ENCODE results near the gene MDFIC. TPM values are rescaled to one million over a fixed set of nuclear protein-coding genes. Genes with fewer than 3 reads are reported as not detected.

Gene MDFIC
- total RNA-seq, 1 donor from 2014 or later = 7.1 TPM

GRCh38 chr7:115037128-115037802, 115.4 kb downstream of the MDFIC start:
- no peaks in the 10 kb centered on the region for H3K36me3 ChIP-seq
- H3K27me3 ChIP-seq = no peaks in the 10 kb centered on the region
- H3K79me2 ChIP-seq (ENCODE audit: low read depth) = no peaks in the 10 kb centered on the region
- H3K4me3 ChIP-seq = no peak overlapping the region
- H3K9me3 ChIP-seq (ENCODE audit: low read depth) = no peaks in the 10 kb centered on the region
- H3K36me3 Mint-ChIP-seq = no peaks in the 10 kb centered on the region
- H3K9me3 Mint-ChIP-seq = no peaks in the 10 kb centered on the region
- no peak overlapping the region for H3K27ac Mint-ChIP-seq
- no peak overlapping the region for H3K4me2 ChIP-seq
- H3K27me3 Mint-ChIP-seq (ENCODE audit: insufficient read depth, low read depth) = no peaks in the 10 kb centered on the region
- no peak overlapping the region for H3K9ac ChIP-seq
- no peak overlapping the region for H3K4me3 Mint-ChIP-seq
- H3K4me1 Mint-ChIP-seq = peaks cover 14% of the 10 kb centered on the region
- H2AFZ ChIP-seq (replicated peaks) = no peak overlapping the region
- peaks cover 6% of the 10 kb centered on the region for H3K4me1 ChIP-seq
- no peaks in the 10 kb centered on the region for H3F3A ChIP-seq (ENCODE audit: low read depth)
- TF ChIP-seq EZH2phosphoT487 (IDR thresholded peaks at IDR 0.05) = no peak
- H4K20me1 ChIP-seq (ENCODE audit: low read depth) = no peaks in the 10 kb centered on the region
- DNase-seq (ENCODE audit: low spot score) = no peak
- H3K27ac ChIP-seq = no peak overlapping the region

- TF ChIP-seq EZH2phosphoT487 (IDR thresholded peaks at IDR 0.05) = no peak
- TF ChIP-seq EZH2 (IDR thresholded peaks at IDR 0.05) = no peak
- TF ChIP-seq CTCF (IDR thresholded peaks at IDR 0.05) = no peak
- H2AFZ ChIP-seq (replicated peaks) = no peak overlapping the region
- no peak overlapping the region for H3K4me3 ChIP-seq
- no peaks in the 10 kb centered on the region for H3K36me3 Mint-ChIP-seq
- H3K27me3 ChIP-seq = no peaks in the 10 kb centered on the region
- no peak overlapping the region for H3K27ac Mint-ChIP-seq
- no peak overlapping the region for H3K4me2 ChIP-seq
- peaks cover 11% of the 10 kb centered on the region for H3K4me1 Mint-ChIP-seq
- no peaks in the 10 kb centered on the region for H3F3A ChIP-seq (ENCODE audit: low read depth)
- H3K4me1 ChIP-seq = peaks cover 4% of the 10 kb centered on the region
- H4K20me1 ChIP-seq (ENCODE audit: low read depth) = no peaks in the 10 kb centered on the region
- no peaks in the 10 kb centered on the region for H3K27me3 Mint-ChIP-seq (ENCODE audit: insufficient read depth, low read depth)
- no peaks in the 10 kb centered on the region for H3K36me3 ChIP-seq
- H3K9me3 ChIP-seq (ENCODE audit: low read depth) = no peaks in the 10 kb centered on the region
- H3K79me2 ChIP-seq (ENCODE audit: low read depth) = no peaks in the 10 kb centered on the region
- H3K9me3 Mint-ChIP-seq = no peaks in the 10 kb centered on the region
- H3K9ac ChIP-seq = no peak overlapping the region
- H3K4me3 Mint-ChIP-seq = no peak overlapping the region
- DNase-seq (ENCODE audit: low spot score) = no peak
- no peak overlapping the region for H3K27ac ChIP-seq
These were observed 116.3 kb downstream of the MDFIC start for GRCh38 chr7:115038158-115038557.

GRCh38 chr7:115040057-115040456, 118.2 kb downstream of the MDFIC start:
- no peak overlapping the region for H3K4me3 ChIP-seq
- H3K36me3 ChIP-seq = no peaks in the 10 kb centered on the region
- no peaks in the 10 kb centered on the region for H3K4me1 ChIP-seq
- TF ChIP-seq CTCF (IDR thresholded peaks at IDR 0.05) (no peak), EZH2 (IDR thresholded peaks at IDR 0.05) (no peak), EZH2phosphoT487 (IDR thresholded peaks at IDR 0.05) (no peak)
- no peak overlapping the region for H3K9ac ChIP-seq
- no peak overlapping the region for H3K4me3 Mint-ChIP-seq
- no peaks in the 10 kb centered on the region for H3K79me2 ChIP-seq (ENCODE audit: low read depth)
- H3K36me3 Mint-ChIP-seq = no peaks in the 10 kb centered on the region
- no peak overlapping the region for H3K27ac Mint-ChIP-seq
- no peaks in the 10 kb centered on the region for H3K27me3 ChIP-seq
- H3K9me3 ChIP-seq (ENCODE audit: low read depth) = no peaks in the 10 kb centered on the region
- no peak for DNase-seq (ENCODE audit: low spot score)
- H4K20me1 ChIP-seq (ENCODE audit: low read depth) = no peaks in the 10 kb centered on the region
- no peaks in the 10 kb centered on the region for H3F3A ChIP-seq (ENCODE audit: low read depth)
- H2AFZ ChIP-seq (replicated peaks) = no peak overlapping the region
- H3K4me2 ChIP-seq = no peak overlapping the region
- H3K9me3 Mint-ChIP-seq = no peaks in the 10 kb centered on the region
- H3K27me3 Mint-ChIP-seq (ENCODE audit: insufficient read depth, low read depth) = no peaks in the 10 kb centered on the region
- H3K4me1 Mint-ChIP-seq = no peaks in the 10 kb centered on the region
- no peak overlapping the region for H3K27ac ChIP-seq

- H4K20me1 ChIP-seq (ENCODE audit: low read depth) = no peaks in the 10 kb centered on the region
- no peak overlapping the region for H3K4me3 Mint-ChIP-seq
These were observed 118.6 kb downstream of the MDFIC start for GRCh38 chr7:115040495-115040894.

More at GRCh38 chr7:115040495-115040894, 118.6 kb downstream of the MDFIC start:
- Histone ChIP-seq H3K27me3 (no peaks in the 10 kb centered on the region), H3K79me2 (ENCODE audit: low read depth) (no peaks in the 10 kb centered on the region), H3K4me3 (no peak overlapping the region), H3K4me2 (no peak overlapping the region), H3K9me3 (ENCODE audit: low read depth) (no peaks in the 10 kb centered on the region), H3F3A (ENCODE audit: low read depth) (no peaks in the 10 kb centered on the region), H3K27ac (no peak overlapping the region), H3K4me1 (no peaks in the 10 kb centered on the region), H3K9ac (no peak overlapping the region), H3K36me3 (no peaks in the 10 kb centered on the region), H2AFZ (replicated peaks) (no peak overlapping the region)
- no peak overlapping the region for H3K27ac Mint-ChIP-seq
- no peak for DNase-seq (ENCODE audit: low spot score)
- H3K9me3 Mint-ChIP-seq = no peaks in the 10 kb centered on the region
- no peak for TF ChIP-seq EZH2phosphoT487 (IDR thresholded peaks at IDR 0.05)
- TF ChIP-seq EZH2 (IDR thresholded peaks at IDR 0.05) = no peak
- no peak for TF ChIP-seq CTCF (IDR thresholded peaks at IDR 0.05)
- no peaks in the 10 kb centered on the region for H3K27me3 Mint-ChIP-seq (ENCODE audit: insufficient read depth, low read depth)
- H3K36me3 Mint-ChIP-seq = no peaks in the 10 kb centered on the region
- H3K4me1 Mint-ChIP-seq = no peaks in the 10 kb centered on the region
